Measurements from ENCODE around the gene PLCB1.

Gene PLCB1

DNA sequence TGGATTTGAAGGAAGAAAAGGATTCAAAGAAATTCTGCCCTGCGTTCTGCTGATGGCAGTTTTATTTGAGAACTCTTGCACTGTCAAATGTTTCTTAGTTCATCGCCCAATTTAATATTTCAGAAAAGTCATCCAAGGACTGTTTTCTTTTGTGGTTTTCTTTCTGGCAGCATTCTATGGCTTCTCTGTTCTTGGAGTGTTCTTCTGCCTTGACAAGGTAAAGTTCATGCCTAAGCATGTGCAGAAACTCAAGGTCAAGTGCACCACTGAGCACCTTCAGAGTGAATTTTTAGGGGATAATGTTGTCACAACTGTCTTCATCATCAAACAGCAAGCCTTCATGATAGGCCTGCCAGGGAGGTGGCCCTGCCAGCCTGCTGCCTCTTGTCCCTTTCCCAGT is 225.6 kb downstream of the PLCB1 start:
- no peaks in the 10 kb centered on the region for H3K27me3 ChIP-seq (ENCODE audit: control insufficient read depth, insufficient read depth, low read length)
- H3K4me3 ChIP-seq (ENCODE audit: low read depth, low read length): no peak overlapping the region
- H3K36me3 ChIP-seq (ENCODE audit: control insufficient read depth, insufficient read depth, low read length): no peaks in the 10 kb centered on the region
- H3K9ac ChIP-seq (ENCODE audit: low read length): no peak overlapping the region
- peaks cover 20% of the 10 kb centered on the region for H3K4me1 ChIP-seq (ENCODE audit: control insufficient read depth, insufficient read depth, low read length)
- no peaks in the 10 kb centered on the region for H3K9me3 ChIP-seq (ENCODE audit: control insufficient read depth, insufficient read depth, low read depth, low read length)
- H3K27ac ChIP-seq (ENCODE audit: low read depth, low read length): no peak overlapping the region

DNA sequence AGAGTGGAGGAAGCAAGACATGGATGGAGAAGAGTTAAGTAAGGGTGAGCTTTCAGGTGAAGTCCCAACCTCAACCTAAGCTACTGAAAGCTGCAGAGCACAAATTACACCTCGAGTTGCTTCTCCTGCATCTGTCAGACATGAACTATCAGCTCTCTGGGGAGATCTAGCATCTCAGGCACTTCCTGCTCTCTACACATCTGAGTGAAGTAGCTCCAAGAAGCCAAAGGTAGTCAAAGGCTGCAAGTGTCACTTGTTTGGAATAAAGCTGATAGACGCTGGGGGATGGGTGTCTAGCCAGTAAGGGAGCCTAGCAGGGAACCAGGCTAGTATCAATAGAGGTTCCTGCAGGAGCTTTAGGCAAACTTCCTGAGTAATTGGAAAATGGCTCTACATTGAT is 228.0 kb downstream of the PLCB1 start:
- no peak overlapping the region for H3K27ac ChIP-seq (ENCODE audit: low read depth, low read length)
- H3K4me1 ChIP-seq (ENCODE audit: control insufficient read depth, insufficient read depth, low read length): peaks cover 16% of the 10 kb centered on the region
- H3K36me3 ChIP-seq (ENCODE audit: control insufficient read depth, insufficient read depth, low read length): no peaks in the 10 kb centered on the region
- H3K9ac ChIP-seq (ENCODE audit: low read length): no peak overlapping the region
- H3K9me3 ChIP-seq (ENCODE audit: control insufficient read depth, insufficient read depth, low read depth, low read length): no peaks in the 10 kb centered on the region
- no peaks in the 10 kb centered on the region for H3K27me3 ChIP-seq (ENCODE audit: control insufficient read depth, insufficient read depth, low read length)
- H3K4me3 ChIP-seq (ENCODE audit: low read depth, low read length): no peak overlapping the region

DNA sequence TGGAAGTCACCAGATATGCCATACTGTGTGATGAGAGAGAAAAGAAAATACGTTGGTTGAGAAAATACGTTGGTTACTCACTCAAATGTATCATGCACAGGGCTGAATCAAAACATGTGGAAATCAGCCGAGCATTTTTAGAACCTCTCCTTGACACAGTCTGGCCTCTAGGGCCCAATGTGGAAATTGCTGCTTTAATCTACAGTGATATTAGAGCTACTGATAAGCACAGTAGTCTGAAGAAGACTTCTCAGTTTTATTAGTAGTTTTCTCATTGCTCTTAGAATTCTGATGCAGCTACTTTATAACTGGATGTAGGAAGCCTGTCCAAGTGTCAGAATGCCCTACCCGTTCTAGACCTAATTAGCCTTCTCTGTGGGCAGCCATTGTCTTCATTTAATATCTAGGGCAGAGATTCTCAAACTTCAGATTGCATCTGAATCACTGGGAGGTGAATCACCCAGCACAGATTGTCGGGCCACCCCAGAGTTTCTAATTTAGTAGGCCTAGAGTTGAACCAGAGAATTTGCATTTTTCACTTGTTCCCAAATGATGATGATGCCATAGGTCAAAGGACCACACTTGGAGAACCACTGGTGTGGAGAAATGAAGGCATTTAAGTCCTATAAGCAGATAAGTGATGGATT is 229.1 kb downstream of the PLCB1 start:
- Histone ChIP-seq H3K9me3 (ENCODE audit: control insufficient read depth, insufficient read depth, low read depth, low read length) (no peaks in the 10 kb centered on the region), H3K4me3 (ENCODE audit: low read depth, low read length) (no peak overlapping the region), H3K27ac (ENCODE audit: low read depth, low read length) (no peak overlapping the region), H3K36me3 (ENCODE audit: control insufficient read depth, insufficient read depth, low read length) (no peaks in the 10 kb centered on the region), H3K9ac (ENCODE audit: low read length) (no peak overlapping the region), H3K4me1 (ENCODE audit: control insufficient read depth, insufficient read depth, low read length) (peaks cover 16% of the 10 kb centered on the region), H3K27me3 (ENCODE audit: control insufficient read depth, insufficient read depth, low read length) (no peaks in the 10 kb centered on the region)

DNA sequence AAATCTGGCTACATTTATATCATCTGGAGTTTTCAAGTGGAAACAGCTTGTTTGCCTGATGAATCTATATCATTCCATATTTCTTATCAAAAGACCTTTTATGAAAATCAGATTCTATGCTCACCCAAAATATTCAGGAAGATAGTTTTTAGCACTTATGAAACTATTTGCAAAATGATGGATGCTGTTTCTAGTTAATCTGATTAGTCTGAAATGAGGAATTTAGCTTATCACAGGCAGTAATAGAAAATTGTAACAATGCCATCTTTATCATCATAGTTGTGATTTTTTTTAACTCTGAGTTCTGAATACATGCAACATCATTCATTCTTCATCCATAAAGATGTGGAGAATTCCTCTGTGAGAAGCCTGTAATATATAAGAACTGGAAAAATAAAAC is 229.7 kb downstream of the PLCB1 start:
- Histone ChIP-seq H3K4me1 (ENCODE audit: control insufficient read depth, insufficient read depth, low read length) (peaks cover 16% of the 10 kb centered on the region), H3K36me3 (ENCODE audit: control insufficient read depth, insufficient read depth, low read length) (no peaks in the 10 kb centered on the region), H3K9me3 (ENCODE audit: control insufficient read depth, insufficient read depth, low read depth, low read length) (no peaks in the 10 kb centered on the region), H3K27ac (ENCODE audit: low read depth, low read length) (no peak overlapping the region), H3K27me3 (ENCODE audit: control insufficient read depth, insufficient read depth, low read length) (no peaks in the 10 kb centered on the region), H3K4me3 (ENCODE audit: low read depth, low read length) (no peak overlapping the region), H3K9ac (ENCODE audit: low read length) (no peak overlapping the region)

DNA sequence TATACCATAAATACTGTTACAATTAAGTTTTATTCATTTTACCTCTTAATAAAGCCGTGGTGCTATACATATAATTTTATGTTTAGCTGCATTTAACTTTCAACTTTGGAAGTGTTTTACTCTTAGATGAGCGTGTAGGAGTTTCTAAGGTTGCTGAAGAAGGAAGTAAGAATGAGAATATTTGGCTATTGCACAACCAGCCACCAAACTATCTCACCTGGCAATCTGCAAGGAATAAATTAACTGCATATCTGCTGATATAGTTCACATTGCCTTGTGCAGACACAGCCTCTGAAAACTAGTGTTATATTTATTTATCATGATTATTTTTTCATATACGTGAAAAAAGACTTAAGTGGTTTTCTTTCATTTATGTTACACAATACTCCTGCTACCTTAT is 230.4 kb downstream of the PLCB1 start:
- no peak overlapping the region for H3K4me3 ChIP-seq (ENCODE audit: low read depth, low read length)
- H3K9ac ChIP-seq (ENCODE audit: low read length): no peak overlapping the region
- H3K9me3 ChIP-seq (ENCODE audit: control insufficient read depth, insufficient read depth, low read depth, low read length): no peaks in the 10 kb centered on the region

DNA sequence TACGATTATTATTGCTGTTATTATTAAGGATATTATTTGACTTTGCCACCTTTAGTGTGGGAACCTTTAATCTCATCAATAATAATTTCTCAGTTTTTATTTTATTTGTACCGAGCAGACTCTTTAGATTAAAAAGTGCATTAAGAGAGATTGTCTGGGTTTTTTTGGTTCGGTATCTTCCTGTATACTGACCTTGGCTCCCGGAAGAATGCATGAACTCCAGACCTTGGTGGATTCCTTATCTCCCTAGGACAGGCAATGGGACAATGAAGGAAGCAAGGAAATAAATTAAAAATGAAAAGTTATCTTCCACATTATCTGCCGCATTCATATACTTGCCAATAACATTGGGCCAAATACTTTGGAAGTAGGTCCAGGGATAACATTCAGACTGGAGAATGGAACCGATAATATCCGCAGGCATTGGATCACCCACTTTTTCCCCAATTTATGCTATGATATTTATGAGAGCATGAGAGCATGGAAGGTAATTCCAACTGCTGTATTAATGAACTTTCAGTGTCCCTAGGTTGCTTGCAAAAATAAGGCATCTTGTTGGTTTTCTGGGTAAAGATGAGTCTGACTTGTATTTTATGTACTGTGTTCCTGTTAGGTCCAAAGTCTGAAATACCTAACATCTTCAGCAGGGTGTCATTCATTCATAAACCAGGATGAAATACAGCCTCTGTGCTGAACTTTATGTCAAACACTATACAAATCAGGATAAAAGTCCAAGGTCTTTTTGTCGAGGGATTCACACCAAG is 232.1 kb downstream of the PLCB1 start:
- no peaks in the 10 kb centered on the region for H3K36me3 ChIP-seq (ENCODE audit: control insufficient read depth, insufficient read depth, low read length)
- H3K27me3 ChIP-seq (ENCODE audit: control insufficient read depth, insufficient read depth, low read length): no peaks in the 10 kb centered on the region
- H3K9ac ChIP-seq (ENCODE audit: low read length): no peak overlapping the region
- peaks cover 16% of the 10 kb centered on the region for H3K4me1 ChIP-seq (ENCODE audit: control insufficient read depth, insufficient read depth, low read length)
- H3K9me3 ChIP-seq (ENCODE audit: control insufficient read depth, insufficient read depth, low read depth, low read length): no peaks in the 10 kb centered on the region
- no peak overlapping the region for H3K4me3 ChIP-seq (ENCODE audit: low read depth, low read length)
- no peak overlapping the region for H3K27ac ChIP-seq (ENCODE audit: low read depth, low read length)

More for the DNA sequence above, 230.4 kb downstream of the PLCB1 start:
- Histone ChIP-seq H3K36me3 (ENCODE audit: control insufficient read depth, insufficient read depth, low read length) (no peaks in the 10 kb centered on the region), H3K27ac (ENCODE audit: low read depth, low read length) (no peak overlapping the region), H3K27me3 (ENCODE audit: control insufficient read depth, insufficient read depth, low read length) (no peaks in the 10 kb centered on the region), H3K4me1 (ENCODE audit: control insufficient read depth, insufficient read depth, low read length) (peaks cover 16% of the 10 kb centered on the region)

DNA sequence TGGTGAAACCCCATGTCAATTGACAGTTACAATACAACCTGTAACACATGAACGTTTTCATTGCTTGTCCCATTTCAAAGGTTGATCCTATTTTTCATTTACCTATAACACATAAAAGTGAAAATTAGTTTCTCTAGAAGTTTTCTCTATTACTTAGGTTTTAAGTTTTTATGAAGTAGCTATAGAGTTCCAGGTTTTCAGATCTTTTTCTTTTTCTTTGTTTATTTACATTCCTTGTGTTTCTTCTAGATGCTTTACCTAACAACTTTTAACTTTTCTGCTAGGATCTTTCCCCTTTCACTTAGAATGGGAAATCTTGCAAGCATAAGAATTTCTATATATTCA is 232.6 kb downstream of the PLCB1 start:
- H3K4me1 ChIP-seq (ENCODE audit: control insufficient read depth, insufficient read depth, low read length): peaks cover 16% of the 10 kb centered on the region
- no peak overlapping the region for H3K4me3 ChIP-seq (ENCODE audit: low read depth, low read length)
- H3K27ac ChIP-seq (ENCODE audit: low read depth, low read length): no peak overlapping the region
- H3K27me3 ChIP-seq (ENCODE audit: control insufficient read depth, insufficient read depth, low read length): no peaks in the 10 kb centered on the region
- H3K36me3 ChIP-seq (ENCODE audit: control insufficient read depth, insufficient read depth, low read length): no peaks in the 10 kb centered on the region
- no peak overlapping the region for H3K9ac ChIP-seq (ENCODE audit: low read length)
- no peaks in the 10 kb centered on the region for H3K9me3 ChIP-seq (ENCODE audit: control insufficient read depth, insufficient read depth, low read depth, low read length)

DNA sequence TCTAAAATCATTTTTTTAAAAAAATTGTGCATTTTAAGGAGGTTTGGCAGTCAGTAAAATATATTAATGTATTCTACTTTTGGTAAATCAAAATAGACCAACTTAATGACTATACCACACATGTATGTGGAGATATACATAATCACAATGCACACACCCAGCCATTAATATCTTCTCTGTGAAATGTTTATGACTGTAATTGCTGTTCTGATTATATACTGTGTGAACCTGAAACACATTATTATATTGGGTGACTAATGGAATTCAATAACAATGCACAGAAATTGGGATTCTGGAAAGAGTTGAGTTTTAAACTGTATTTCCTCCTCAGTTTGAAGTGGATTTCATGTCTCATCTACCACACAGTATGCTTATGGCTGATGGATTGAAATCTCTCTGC is 233.6 kb downstream of the PLCB1 start:
- no peak overlapping the region for H3K27ac ChIP-seq (ENCODE audit: low read depth, low read length)
- H3K27me3 ChIP-seq (ENCODE audit: control insufficient read depth, insufficient read depth, low read length): no peaks in the 10 kb centered on the region
- peaks cover 7% of the 10 kb centered on the region for H3K4me1 ChIP-seq (ENCODE audit: control insufficient read depth, insufficient read depth, low read length)
- H3K36me3 ChIP-seq (ENCODE audit: control insufficient read depth, insufficient read depth, low read length): no peaks in the 10 kb centered on the region
- H3K9me3 ChIP-seq (ENCODE audit: control insufficient read depth, insufficient read depth, low read depth, low read length): no peaks in the 10 kb centered on the region
- H3K9ac ChIP-seq (ENCODE audit: low read length): no peak overlapping the region
- H3K4me3 ChIP-seq (ENCODE audit: low read depth, low read length): no peak overlapping the region

DNA sequence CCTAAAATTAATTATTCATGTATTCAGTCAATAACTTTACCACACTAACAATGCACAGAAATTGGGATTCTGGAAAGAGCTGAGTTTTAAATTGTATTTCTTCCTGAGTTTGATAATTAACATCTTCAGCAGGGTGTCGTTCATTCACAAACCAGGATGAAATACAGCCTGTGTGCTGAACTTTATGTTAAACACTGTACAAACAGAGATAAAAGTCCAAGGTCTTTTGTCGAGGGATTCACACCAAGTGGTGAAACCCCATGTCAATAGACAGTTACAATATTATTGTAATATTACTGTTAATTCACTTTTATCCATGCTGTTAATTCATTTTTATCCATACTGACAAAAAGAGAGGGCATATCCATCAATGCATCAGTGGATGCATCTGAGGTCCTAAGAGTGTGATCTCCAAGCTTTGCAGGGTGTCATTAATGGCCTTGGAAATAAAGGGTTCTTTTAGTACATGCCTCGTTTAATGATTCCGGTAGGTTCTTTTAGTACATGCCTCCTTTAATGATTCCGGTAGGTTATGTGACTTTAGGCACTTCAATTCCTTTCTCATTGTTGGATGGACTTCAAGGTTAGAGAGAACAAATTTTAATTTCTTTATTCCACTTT is 234.3 kb downstream of the PLCB1 start:
- Histone ChIP-seq H3K36me3 (ENCODE audit: control insufficient read depth, insufficient read depth, low read length) (no peaks in the 10 kb centered on the region), H3K4me3 (ENCODE audit: low read depth, low read length) (no peak overlapping the region), H3K27ac (ENCODE audit: low read depth, low read length) (no peak overlapping the region), H3K4me1 (ENCODE audit: control insufficient read depth, insufficient read depth, low read length) (no peaks in the 10 kb centered on the region), H3K27me3 (ENCODE audit: control insufficient read depth, insufficient read depth, low read length) (no peaks in the 10 kb centered on the region), H3K9ac (ENCODE audit: low read length) (no peak overlapping the region), H3K9me3 (ENCODE audit: control insufficient read depth, insufficient read depth, low read depth, low read length) (no peaks in the 10 kb centered on the region)

DNA sequence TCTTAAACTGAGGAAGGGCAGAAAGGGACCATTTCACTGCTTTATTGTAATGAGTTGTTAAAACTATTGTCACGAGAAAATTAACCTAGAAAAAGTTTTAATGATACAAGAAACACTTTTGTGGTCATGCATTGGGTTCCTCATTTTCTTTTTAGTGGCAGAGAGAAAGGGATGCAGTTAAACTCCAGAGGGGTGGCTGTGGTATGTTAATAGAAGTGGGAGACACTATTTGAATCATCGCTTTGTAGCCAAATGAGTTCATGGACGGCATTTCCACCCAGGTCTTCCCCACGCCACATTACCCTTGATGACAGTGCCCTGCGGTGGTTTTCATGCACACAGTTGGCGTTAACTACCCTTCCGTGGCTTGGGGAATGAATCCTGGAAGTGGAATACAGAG is 235.6 kb downstream of the PLCB1 start:
- H3K36me3 ChIP-seq (ENCODE audit: control insufficient read depth, insufficient read depth, low read length): no peaks in the 10 kb centered on the region
- no peaks in the 10 kb centered on the region for H3K4me1 ChIP-seq (ENCODE audit: control insufficient read depth, insufficient read depth, low read length)
- no peaks in the 10 kb centered on the region for H3K27me3 ChIP-seq (ENCODE audit: control insufficient read depth, insufficient read depth, low read length)
- no peak overlapping the region for H3K4me3 ChIP-seq (ENCODE audit: low read depth, low read length)
- H3K9me3 ChIP-seq (ENCODE audit: control insufficient read depth, insufficient read depth, low read depth, low read length): no peaks in the 10 kb centered on the region
- H3K27ac ChIP-seq (ENCODE audit: low read depth, low read length): no peak overlapping the region
- no peak overlapping the region for H3K9ac ChIP-seq (ENCODE audit: low read length)

DNA sequence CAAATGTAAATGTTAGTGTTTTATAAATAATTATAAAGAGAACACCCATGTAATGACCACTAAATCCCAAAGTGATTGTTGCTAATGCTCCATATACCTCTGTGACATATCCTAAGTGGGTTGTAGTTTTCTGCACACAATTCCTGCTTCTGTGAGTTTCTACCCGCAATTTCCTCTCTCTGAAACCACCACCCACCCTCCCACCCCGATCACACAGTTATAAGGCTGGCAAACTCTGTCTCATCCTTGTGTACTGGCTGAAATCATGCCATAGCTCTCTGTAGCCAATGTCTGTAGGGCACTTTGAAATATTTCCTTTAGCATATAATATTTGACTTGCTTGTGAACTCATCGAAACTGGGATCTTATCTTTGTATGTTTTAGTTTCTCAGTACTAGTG is 236.6 kb downstream of the PLCB1 start:
- Histone ChIP-seq H3K9me3 (ENCODE audit: control insufficient read depth, insufficient read depth, low read depth, low read length) (no peaks in the 10 kb centered on the region), H3K4me3 (ENCODE audit: low read depth, low read length) (no peak overlapping the region), H3K4me1 (ENCODE audit: control insufficient read depth, insufficient read depth, low read length) (no peaks in the 10 kb centered on the region), H3K27me3 (ENCODE audit: control insufficient read depth, insufficient read depth, low read length) (no peaks in the 10 kb centered on the region), H3K9ac (ENCODE audit: low read length) (no peak overlapping the region), H3K27ac (ENCODE audit: low read depth, low read length) (no peak overlapping the region), H3K36me3 (ENCODE audit: control insufficient read depth, insufficient read depth, low read length) (no peaks in the 10 kb centered on the region)

Data from HUES6 (cell line).